Measurements from ENCODE around the gene BCL7A.
"Not testable (repeated sequence)": the region's sequence is repeated elsewhere in the genome, so short reads cannot be mapped to it uniquely, and the experiment has no call there.

BCL7A gene

GRCh38 chr12:122021822-122022392 lies at the start of gene BCL7A:
Gene BCL7A, plus strand, starts transcription at chr12:122021884. Its CDS starts 208 bp downstream, at chr12:122022092.
- DNase-seq = peak in 12 of 14 donors; percentile 19 to 79 (median 55)

GRCh38 chr12:121974026-121974985 lies 47.4 kb upstream of the BCL7A start:
- DNase-seq = no peak

- no peak for DNase-seq
Measured at GRCh38 chr12:121975021-121975420, 46.7 kb upstream of the BCL7A start.

- DNase-seq = no peak
Measured at GRCh38 chr12:121976950-121977349, 44.7 kb upstream of the BCL7A start.

- DNase-seq = peak in 1 of 14 donors; percentile 4
Measured at GRCh38 chr12:121980191-121980891, 41.3 kb upstream of the BCL7A start.

- DNase-seq = no peak
Measured at GRCh38 chr12:121980892-121981272, 40.8 kb upstream of the BCL7A start.

- DNase-seq = no peak
Measured at GRCh38 chr12:121981456-121981855, 40.2 kb upstream of the BCL7A start.

- no peak for DNase-seq
Measured at GRCh38 chr12:121982950-121983349, 38.7 kb upstream of the BCL7A start.

GRCh38 chr12:121983536-121984210 lies 38.0 kb upstream of the BCL7A start:
- no peak for DNase-seq

GRCh38 chr12:121986489-121987245 lies 35.0 kb upstream of the BCL7A start:
- DNase-seq = no peak

- DNase-seq = not testable (repeated sequence)
Measured at GRCh38 chr12:121988519-121988918, 33.2 kb upstream of the BCL7A start.

- DNase-seq = no peak
Measured at GRCh38 chr12:121989276-121990113, 32.2 kb upstream of the BCL7A start.

GRCh38 chr12:121990114-121990647 lies 31.5 kb upstream of the BCL7A start:
- DNase-seq = no peak

GRCh38 chr12:121990692-121991603 lies 30.7 kb upstream of the BCL7A start:
- DNase-seq = no peak

GRCh38 chr12:121992059-121992879 lies 29.4 kb upstream of the BCL7A start:
- DNase-seq = peak in 4 of 14 donors; percentile 11 to 14 (median 12)

- no peak for DNase-seq
Measured at GRCh38 chr12:121996050-121996944, 25.4 kb upstream of the BCL7A start.

- no peak for DNase-seq
Measured at GRCh38 chr12:121996945-121997612, 24.6 kb upstream of the BCL7A start.

Measured in C1 segment of cervical spinal cord (tissue), 14 donors.